ENCODE data around the gene MAGI3.

GRCh38 chr1:113582084-113582483 lies 191.8 kb downstream of the MAGI3 start:
- no peak for TF ChIP-seq CTCF (IDR thresholded peaks at IDR 0.05)
- no peak for TF ChIP-seq POLR2A (IDR thresholded peaks at IDR 0.05)
